ENCODE data around the gene EXT2. TPM values are rescaled to one million over a fixed set of nuclear protein-coding genes. Genes with fewer than 3 reads are reported as not detected.

EXT2 gene
- total RNA-seq, 1 donor from 2014 or later, result 79.2 TPM

- no peak for DNase-seq
Observed at GRCh38 chr11:44205836-44206235, 110.4 kb downstream of the EXT2 start.

DNA sequence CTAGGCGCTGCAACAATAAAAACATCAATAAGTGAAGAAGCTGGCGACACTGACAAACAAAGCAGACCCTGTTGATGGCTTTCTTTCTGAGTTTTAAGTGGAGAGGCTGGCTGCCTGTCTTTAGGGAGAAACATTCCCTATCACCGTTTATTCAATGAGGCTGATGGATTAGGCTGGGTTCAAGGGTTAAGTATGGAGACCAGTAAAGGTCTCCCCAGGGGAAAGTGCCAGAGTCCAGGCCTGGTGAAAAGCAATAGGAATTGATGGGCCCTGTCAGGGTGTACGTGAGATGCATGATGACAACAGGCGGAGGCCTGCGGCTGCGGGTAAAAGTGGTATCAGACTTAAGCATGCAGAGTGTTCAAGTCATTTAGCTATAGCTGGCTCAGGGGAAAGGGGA, 111.8 kb downstream of the EXT2 start:
- no peak for DNase-seq

GRCh38 chr11:44208976-44209603, 113.6 kb downstream of the EXT2 start:
- no peak for DNase-seq

GRCh38 chr11:44212128-44212527, 116.7 kb downstream of the EXT2 start:
- DNase-seq, result no peak

- DNase-seq, result no peak
Observed at GRCh38 chr11:44213148-44213547, 117.7 kb downstream of the EXT2 start.

DNA sequence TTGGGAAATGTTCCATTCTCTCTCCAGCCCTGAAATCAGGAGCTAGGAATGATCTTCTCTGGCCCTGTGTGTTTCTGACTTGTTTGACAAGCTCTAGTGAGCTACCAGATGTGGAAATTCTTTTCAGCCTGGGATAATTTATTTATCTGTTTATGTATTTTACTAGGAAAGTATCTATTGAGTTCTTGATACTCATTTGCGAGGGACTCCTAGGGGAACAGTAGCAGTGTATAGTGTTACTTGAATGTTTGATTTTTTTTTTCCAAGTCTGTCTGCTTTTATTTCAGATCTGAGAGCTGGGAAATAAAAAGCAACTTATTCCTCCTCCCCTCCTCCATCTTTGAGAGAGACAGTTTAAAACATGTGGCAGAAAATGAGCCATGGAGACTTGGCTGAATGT, 122.0 kb downstream of the EXT2 start:
- DNase-seq, result no peak

DNA sequence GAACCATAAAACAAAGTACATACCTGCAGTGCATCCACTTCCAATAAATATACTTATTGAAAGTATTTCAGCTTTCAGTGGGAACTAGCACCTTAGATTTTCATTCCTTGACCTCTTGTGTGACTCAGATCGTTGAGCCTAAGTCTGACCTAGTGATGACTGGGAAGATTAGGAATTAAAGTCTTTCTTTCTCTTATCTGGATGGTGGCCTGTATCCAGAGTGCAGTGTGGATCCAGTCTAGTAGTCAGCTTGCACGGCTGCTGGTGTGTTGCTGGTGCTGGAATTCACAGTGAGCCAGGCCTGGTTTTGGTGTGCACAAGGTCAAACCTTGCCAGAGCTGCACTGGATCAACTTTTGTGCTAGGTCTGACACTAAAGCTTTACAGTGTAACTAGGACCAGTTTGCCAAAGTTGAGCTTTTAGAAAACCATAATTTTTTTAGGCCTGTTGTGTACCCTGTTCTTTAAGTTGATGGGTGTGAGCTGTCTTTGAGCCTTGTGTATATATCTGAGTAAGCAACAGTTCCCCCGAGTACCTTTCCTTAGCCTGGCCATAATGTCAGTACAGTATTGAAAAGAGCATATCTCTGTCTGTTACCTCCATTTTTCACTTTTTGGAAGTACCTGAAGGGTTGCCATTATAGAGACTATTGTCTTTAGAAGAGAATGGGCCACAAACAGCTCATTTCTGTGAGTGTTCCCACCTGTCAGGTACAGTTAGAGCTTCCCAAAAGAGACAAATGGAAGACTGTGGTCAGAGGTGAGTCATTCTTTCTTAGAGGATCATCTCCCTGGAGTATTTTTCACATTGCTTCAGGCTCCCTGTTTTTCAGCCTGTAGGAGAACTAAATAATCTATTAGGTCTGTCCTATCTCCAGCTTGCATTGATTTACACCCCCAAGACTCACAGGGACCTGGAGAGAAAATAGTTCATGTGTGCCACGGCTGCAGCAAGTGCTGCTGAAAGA, 124.6 kb downstream of the EXT2 start:
- no peak for DNase-seq

GRCh38 chr11:44221456-44221855, 126.0 kb downstream of the EXT2 start:
- DNase-seq, result no peak

DNA sequence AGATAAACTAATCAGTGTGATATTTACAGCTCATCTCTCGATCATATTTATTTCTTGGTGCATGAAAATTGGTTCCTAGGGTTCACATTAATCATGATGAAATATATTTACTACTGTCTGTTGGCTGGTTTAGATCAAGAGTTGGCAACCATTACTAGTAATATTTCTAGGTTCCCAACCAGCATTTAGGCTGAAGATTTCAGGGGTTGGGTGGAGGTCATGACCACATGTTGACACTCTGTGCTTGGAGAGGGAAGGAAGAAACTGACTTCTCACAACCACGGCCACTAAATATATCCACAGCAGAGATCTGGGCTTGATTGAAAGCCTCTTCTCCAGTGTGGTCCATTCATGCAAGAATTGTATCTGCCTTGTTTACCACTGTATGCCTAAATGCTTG, 126.5 kb downstream of the EXT2 start:
- no peak for DNase-seq

DNA sequence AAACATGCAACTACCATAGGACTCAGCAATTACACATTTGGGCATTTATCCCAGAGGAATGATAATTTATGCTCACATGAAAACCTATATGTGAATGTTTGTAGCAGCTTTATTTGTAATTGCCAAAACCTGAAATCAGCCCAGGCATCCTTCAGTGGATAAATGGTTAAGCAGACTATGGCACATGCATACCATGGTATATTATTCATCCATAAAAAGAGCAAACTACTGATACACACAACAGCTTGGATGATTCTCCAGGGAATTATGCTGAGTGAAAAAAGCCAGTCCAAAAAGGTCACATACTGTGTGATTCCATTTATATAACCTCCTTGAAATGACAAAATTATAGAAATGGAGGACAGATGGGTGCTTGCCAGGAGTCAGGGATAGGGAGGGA, 127.8 kb downstream of the EXT2 start:
- DNase-seq, result no peak

DNA sequence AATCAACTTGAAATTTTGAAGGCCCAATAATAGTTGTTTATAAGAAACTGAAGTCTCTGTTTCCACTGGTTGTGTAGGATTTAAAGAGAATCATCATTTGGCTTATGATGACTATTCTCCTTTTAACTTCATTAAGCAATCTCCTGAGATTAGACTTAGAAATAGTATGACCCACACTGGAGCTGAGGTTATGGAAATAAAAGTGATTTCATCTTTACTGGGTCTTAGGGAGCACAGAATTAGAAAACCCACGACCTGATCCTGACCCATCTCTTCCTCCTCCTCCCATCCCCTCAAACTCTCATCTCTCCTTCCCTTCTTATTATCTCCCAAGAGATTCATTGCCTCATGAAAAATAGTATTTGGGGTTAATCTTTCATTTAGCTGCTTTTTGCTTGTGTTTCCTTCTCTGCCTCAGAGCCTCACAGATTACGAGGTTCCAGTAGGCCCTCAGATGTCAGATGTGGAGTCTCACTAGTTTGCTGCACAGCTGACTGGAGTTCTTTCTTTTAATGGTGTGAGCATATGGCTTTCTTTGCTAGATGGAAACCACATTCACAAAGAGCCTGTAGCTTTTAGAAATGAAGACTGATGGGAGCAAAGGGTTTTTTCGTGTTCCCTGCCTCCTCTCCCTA, 129.5 kb downstream of the EXT2 start:
- DNase-seq, result no peak

DNA sequence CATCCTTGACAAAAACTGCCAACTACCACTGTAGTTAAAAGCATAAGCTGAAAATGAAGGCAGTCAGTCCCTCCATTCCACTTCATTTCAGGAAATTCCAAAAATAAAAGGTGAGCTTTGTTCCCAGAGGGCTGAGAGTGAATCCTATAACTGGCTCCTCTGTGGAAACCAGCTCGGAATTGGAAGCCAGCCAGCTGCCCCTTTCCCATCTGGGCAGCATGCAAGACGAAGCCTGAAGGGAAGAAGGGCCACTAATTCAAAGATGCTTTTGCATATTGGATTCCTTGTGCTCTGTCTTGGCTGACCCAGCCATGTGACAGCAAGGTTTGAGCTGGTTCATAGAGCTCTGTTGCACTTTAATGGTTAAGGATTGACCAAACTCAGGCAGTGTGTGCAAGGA, 131.0 kb downstream of the EXT2 start:
- no peak for DNase-seq

GRCh38 chr11:44226945-44227344, 131.5 kb downstream of the EXT2 start:
- no peak for DNase-seq

DNA sequence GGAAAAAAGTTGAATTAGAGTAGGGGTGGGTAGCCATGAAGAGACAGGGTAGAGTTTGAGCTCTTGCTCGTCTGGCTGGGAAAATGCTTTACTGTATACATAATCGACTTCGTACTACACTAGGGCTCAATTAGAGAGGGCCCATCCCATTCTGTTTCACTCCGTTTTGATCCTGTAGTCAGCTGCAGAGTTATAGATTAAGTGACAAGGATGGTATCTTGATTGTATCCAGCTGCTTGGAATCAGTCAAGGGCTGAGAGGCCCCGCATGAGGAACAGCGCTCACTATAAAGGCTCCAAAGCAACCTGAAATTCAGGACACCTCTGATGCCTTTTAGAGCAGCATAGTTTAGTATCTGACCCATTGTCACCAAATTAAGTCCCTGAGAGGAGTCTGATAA, 132.9 kb downstream of the EXT2 start:
- DNase-seq, result no peak

DNA sequence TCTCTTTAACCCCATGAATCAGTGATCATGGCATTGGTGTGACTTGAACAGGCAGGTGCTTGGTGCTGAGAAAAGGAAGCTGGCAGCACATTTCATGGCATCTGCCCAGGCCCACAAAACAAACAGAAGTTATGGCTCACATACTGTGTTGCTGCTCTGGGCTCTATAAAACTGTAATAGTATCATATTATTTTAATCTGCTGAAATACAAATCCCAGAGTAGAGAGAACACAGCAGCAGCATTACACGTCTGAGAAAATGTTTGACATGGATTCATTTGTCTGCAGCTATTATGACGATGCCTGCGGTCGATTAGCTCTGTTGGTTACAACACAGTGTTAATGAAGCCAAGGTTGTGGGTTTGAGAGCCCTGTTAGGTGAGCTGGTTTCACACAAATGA, 133.6 kb downstream of the EXT2 start:
- DNase-seq, result no peak

- no peak for DNase-seq
Observed at GRCh38 chr11:44229624-44230023, 134.1 kb downstream of the EXT2 start.

- DNase-seq, result no peak
Observed at GRCh38 chr11:44235765-44236201, 140.3 kb downstream of the EXT2 start.

GRCh38 chr11:44236296-44236695, 140.8 kb downstream of the EXT2 start:
- no peak for DNase-seq

- no peak for DNase-seq
Observed at GRCh38 chr11:44237156-44237555, 141.7 kb downstream of the EXT2 start.

- no peak for DNase-seq
Observed at GRCh38 chr11:44241851-44242250, 146.4 kb downstream of the EXT2 start.

- no peak for DNase-seq
Observed at GRCh38 chr11:44243086-44243485, 147.6 kb downstream of the EXT2 start.

- no peak for DNase-seq
Observed at GRCh38 chr11:44243595-44244343, 148.3 kb downstream of the EXT2 start.
